ENCODE measurements around the gene GMDS. TPM values are rescaled to one million over a fixed set of nuclear protein-coding genes. Genes with fewer than 3 reads are reported as not detected.

The GMDS gene
- total RNA-seq, 1 donor from 2014 or later = 17.9 TPM

DNA sequence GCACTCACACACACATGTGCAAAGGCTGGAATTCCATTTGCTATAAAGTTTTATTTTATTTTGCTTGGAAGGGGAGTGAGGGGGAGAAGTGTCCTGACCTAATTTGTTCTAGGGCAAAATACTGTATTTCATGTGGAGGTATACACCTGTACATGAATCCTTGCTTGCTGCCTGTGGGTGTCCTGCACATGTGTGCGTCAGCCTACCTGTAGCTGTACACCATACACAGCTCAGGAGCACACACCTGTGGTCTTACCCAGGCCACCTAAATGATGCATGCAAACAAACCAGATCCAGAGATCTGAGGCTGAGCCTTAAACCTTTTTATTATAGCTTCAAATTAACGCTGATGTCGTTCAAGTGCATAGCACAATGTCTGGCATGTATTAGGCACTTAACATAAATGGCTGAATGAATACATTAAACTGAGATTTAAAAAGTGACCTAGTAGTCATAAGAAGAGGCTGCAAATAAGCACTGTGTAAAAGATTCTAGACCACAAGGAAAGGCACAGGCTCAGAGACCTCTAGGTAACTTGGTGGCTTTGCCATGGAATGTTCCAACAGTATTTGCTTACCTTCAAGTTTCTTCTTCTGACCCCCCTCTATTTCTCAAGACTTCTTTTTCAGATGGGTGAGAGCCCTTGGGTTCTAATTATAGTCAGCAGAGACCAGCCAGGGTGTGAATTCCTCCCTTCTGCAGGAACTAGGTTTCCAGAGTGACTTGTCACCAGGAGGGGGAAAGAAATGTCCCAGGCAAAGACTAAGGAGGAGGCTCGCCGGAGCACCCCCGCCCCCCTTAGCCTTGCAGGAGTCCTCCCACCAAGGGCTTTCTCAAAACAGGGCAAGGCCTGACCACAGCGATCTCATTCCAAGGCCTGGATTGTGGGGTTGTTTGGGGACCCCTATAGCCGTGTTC, 622.3 kb downstream of the GMDS start:
- TF ChIP-seq CTCF (conservative IDR thresholded peaks at IDR 0.05; ENCODE audit: low read depth, low read length) = no peak
- no peak for DNase-seq (ENCODE audit: low read depth)
- peak overlapping the region; percentile 87 for H3K4me3 ChIP-seq (ENCODE audit: low read depth, low read length)

GRCh38 chr6:1622220-1622850, 623.1 kb downstream of the GMDS start:
- no peak for DNase-seq (ENCODE audit: low read depth)
- H3K4me3 ChIP-seq (ENCODE audit: low read depth, low read length) = no peak overlapping the region
- no peak for TF ChIP-seq CTCF (conservative IDR thresholded peaks at IDR 0.05; ENCODE audit: low read depth, low read length)

GRCh38 chr6:1621070-1621701, 624.2 kb downstream of the GMDS start:
- DNase-seq (ENCODE audit: low read depth) = no peak
- H3K4me3 ChIP-seq (ENCODE audit: low read depth, low read length) = no peak overlapping the region
- TF ChIP-seq CTCF (conservative IDR thresholded peaks at IDR 0.05; ENCODE audit: low read depth, low read length) = no peak

DNA sequence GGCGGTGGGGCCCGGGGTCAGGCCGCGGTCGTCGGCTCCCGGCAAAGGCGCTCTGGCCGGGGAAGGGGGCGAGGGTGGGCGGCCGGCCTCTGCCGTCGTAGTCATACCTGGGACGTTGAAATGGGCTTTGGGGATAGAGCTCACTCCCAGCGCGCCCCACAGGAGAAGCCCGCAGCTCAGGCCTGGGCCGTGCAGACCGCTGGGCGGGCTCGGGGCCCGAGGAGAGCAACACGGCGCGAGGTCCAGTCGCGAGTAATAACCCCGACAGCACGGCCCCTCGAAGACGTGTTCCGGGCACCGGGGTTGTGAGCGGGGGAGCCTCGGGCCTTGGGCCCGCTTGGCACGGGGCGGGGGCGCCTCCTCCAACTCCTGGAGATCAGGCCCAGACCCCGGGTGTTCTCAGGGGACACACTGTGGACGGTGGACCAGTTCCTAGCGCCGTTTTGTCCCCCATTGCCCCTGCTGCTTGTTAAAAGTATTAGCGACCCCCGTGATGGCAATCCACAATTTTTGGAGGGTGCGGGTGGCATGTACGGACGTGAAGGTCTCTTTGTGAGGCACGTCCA, 624.8 kb downstream of the GMDS start:
- no peak for DNase-seq (ENCODE audit: low read depth)
- H3K4me3 ChIP-seq (ENCODE audit: low read depth, low read length) = peak overlapping the region; percentile 47
- TF ChIP-seq CTCF (conservative IDR thresholded peaks at IDR 0.05; ENCODE audit: low read depth, low read length) = no peak

GRCh38 chr6:1619673-1620503, 625.5 kb downstream of the GMDS start:
- no peak for DNase-seq (ENCODE audit: low read depth)
- peak overlapping the region; percentile 47 for H3K4me3 ChIP-seq (ENCODE audit: low read depth, low read length)
- TF ChIP-seq CTCF (conservative IDR thresholded peaks at IDR 0.05; ENCODE audit: low read depth, low read length) = no peak

- no peak for TF ChIP-seq CTCF (conservative IDR thresholded peaks at IDR 0.05; ENCODE audit: low read depth, low read length)
- DNase-seq (ENCODE audit: low read depth) = no peak
- peak overlapping the region; percentile 47 for H3K4me3 ChIP-seq (ENCODE audit: low read depth, low read length)
Measured at GRCh38 chr6:1619098-1619672, 626.2 kb downstream of the GMDS start.
